GM23338 (cell line): ENCODE measurements around the gene CHN2. TPM values are rescaled to one million over a fixed set of nuclear protein-coding genes. Genes with fewer than 3 reads are reported as not detected.

Source experiments
- ATAC-seq: fragments of 200-7000 bp; cut with Tn5 transposase; 3 replicates; pipeline ENCODE4 v1.9.1; 2020
- DNase-seq: peaks from one replicate; pipeline ENCODE4 v3.0.0-alpha.2; 2015; ENCODE audit warnings: low spot score
- H2AFZ ChIP-seq: fragments of 200-600 bp; sonication (generic); 2 replicates; pipeline ENCODE4 v1.8.0; 2016; ENCODE audit warnings: antibody characterized with exemption, mild to moderate bottlenecking, moderate library complexity
- H3F3A ChIP-seq: fragments of 200-600 bp; sonication (generic); replicated peaks from 2 replicates; pipeline ENCODE4 v1.8.0; 2017; ENCODE audit warnings: antibody characterized with exemption, mixed run types, low read depth
- H3K27ac ChIP-seq: fragments of 200-600 bp; sonication (generic); 2 replicates; pipeline ENCODE4 v1.6.1; 2016; ENCODE audit warnings: low read depth
- H3K27me3 ChIP-seq: fragments of 200-600 bp; sonication (generic); 2 replicates; pipeline ENCODE4 v1.8.0; 2016; ENCODE audit warnings: mild to moderate bottlenecking, mixed run types, moderate library complexity; ENCODE audit not compliant: insufficient read depth
- H3K36me3 ChIP-seq: fragments of 200-600 bp; sonication (generic); 2 replicates; pipeline ENCODE4 v1.8.0; 2016; ENCODE audit warnings: mild to moderate bottlenecking; ENCODE audit not compliant: insufficient read depth
- H3K4me1 ChIP-seq: fragments of 200-600 bp; sonication (generic); 2 replicates; pipeline ENCODE4 v1.8.0; 2016; ENCODE audit warnings: mild to moderate bottlenecking, moderate library complexity; ENCODE audit not compliant: insufficient read depth
- H3K4me2 ChIP-seq: fragments of 200-600 bp; sonication (generic); 2 replicates; pipeline ENCODE4 v1.7.1; 2017; ENCODE audit warnings: mixed run types
- H3K4me3 ChIP-seq: fragments of 200-600 bp; sonication (generic); 2 replicates; pipeline ENCODE4 v1.6.1; 2016; ENCODE audit warnings: mixed run types
- H3K79me2 ChIP-seq: fragments of 200-600 bp; sonication (generic); replicated peaks from 2 replicates; pipeline ENCODE4 v1.8.0; 2017; ENCODE audit warnings: mild to moderate bottlenecking; ENCODE audit not compliant: insufficient read depth
- H3K9me2 ChIP-seq: fragments of 200-600 bp; sonication (generic); 2 replicates; pipeline ENCODE4 v1.8.0; 2017; ENCODE audit not compliant: insufficient read depth
- H4K20me1 ChIP-seq: fragments of 200-600 bp; sonication (generic); replicated peaks from 2 replicates; pipeline ENCODE4 v1.8.0; 2017; ENCODE audit warnings: mild to moderate bottlenecking; ENCODE audit not compliant: insufficient read depth
- H3K27ac Mint-ChIP-seq: 2 replicates; pipeline ENCODE4 v1.8.0; 2020; ENCODE audit warnings: inconsistent platforms, mild to moderate bottlenecking, moderate library complexity, mixed read lengths
- H3K27me3 Mint-ChIP-seq: 3 replicates; pipeline ENCODE4 v1.8.0; 2022; ENCODE audit warnings: low read depth, mild to moderate bottlenecking, moderate library complexity, mixed read lengths, inconsistent platforms; ENCODE audit not compliant: insufficient read depth, poor library complexity
- H3K36me3 Mint-ChIP-seq: 3 replicates; pipeline ENCODE4 v1.8.0; 2021; ENCODE audit warnings: low read depth, mild to moderate bottlenecking, inconsistent platforms, moderate library complexity, mixed read lengths
- H3K4me1 Mint-ChIP-seq: 3 replicates; pipeline ENCODE4 v1.8.0; 2020; ENCODE audit warnings: mild to moderate bottlenecking, inconsistent platforms, mixed read lengths
- H3K4me3 Mint-ChIP-seq: 3 replicates; pipeline ENCODE4 v1.8.0; 2021; ENCODE audit warnings: moderate library complexity, mild to moderate bottlenecking, inconsistent platforms, mixed read lengths
- H3K9me3 Mint-ChIP-seq: 3 replicates; pipeline ENCODE4 v1.8.0; 2020; ENCODE audit warnings: moderate library complexity, mild to moderate bottlenecking, inconsistent platforms, mixed read lengths
- CREB1 ChIP-seq: fragments of 250-450 bp; sonication (Bioruptor Pico); IDR thresholded peaks from 2 replicates; pipeline ENCODE4 v1.5.0; 2020; ENCODE audit warnings: low read depth, mild to moderate bottlenecking, moderate library complexity
- ETS1 ChIP-seq: IDR thresholded peaks from 2 replicates; pipeline ENCODE4 v1.6.1; 2016; ENCODE audit warnings: antibody characterized with exemption
- EZH2 ChIP-seq: fragments of 200-600 bp; sonication (generic); IDR thresholded peaks from one replicate; pipeline ENCODE4 v1.8.0; 2017; ENCODE audit warnings: antibody characterized with exemption, mild to moderate bottlenecking, low read depth; ENCODE audit not compliant: unreplicated experiment
- EZH2phosphoT487 ChIP-seq: fragments of 200-600 bp; sonication (generic); IDR thresholded peaks from one replicate; pipeline ENCODE4 v1.8.1; 2018; ENCODE audit warnings: antibody characterized with exemption; ENCODE audit not compliant: unreplicated experiment
- JUNB ChIP-seq: IDR thresholded peaks from one replicate; pipeline ENCODE4 v1.6.1; 2016; ENCODE audit warnings: antibody characterized with exemption; ENCODE audit not compliant: unreplicated experiment
- NANOG ChIP-seq: IDR thresholded peaks from 2 replicates; pipeline ENCODE4 v1.6.1; 2016; ENCODE audit warnings: antibody characterized with exemption, borderline replicate concordance
- POLR2AphosphoS5 ChIP-seq: IDR thresholded peaks from 2 replicates; pipeline ENCODE4 v1.6.1; 2016; ENCODE audit warnings: antibody characterized with exemption, low read depth
- REST ChIP-seq: IDR thresholded peaks from one replicate; pipeline ENCODE4 v1.6.1; 2018; ENCODE audit warnings: antibody characterized with exemption; ENCODE audit not compliant: unreplicated experiment
- STAT1 ChIP-seq: IDR thresholded peaks from one replicate; pipeline ENCODE4 v1.6.1; 2016; ENCODE audit warnings: antibody characterized with exemption; ENCODE audit not compliant: unreplicated experiment
- ZNF114 ChIP-seq: fragments of 250-450 bp; sonication (Bioruptor Pico); IDR thresholded peaks from 2 replicates; pipeline ENCODE4 v1.5.0; 2020; ENCODE audit warnings: mild to moderate bottlenecking, moderate library complexity
- ZNF331 ChIP-seq: fragments of 250-450 bp; sonication (Bioruptor Pico); IDR thresholded peaks from 2 replicates; pipeline ENCODE4 v1.5.0; 2020; ENCODE audit warnings: low read depth, mild to moderate bottlenecking, moderate library complexity
- ZNF462 ChIP-seq: fragments of 250-450 bp; sonication (Bioruptor Pico); IDR thresholded peaks from 2 replicates; pipeline ENCODE4 v1.5.0; 2020; ENCODE audit warnings: mild to moderate bottlenecking, moderate library complexity
- polyA plus RNA-seq: library from polyadenylated mRNA; unstranded; fragments of >200 nt; fragmentation: Nextera tagmentation; extraction: Ambion mirVana; gene quantifications from 2 replicates; pipeline ENCODE4 v1.2.1, GENCODE V29; 2016
- total RNA-seq: library from RNA; depleted of rRNA; stranded (reverse); fragments of >200 nt; shearing (Covaris generic); gene quantifications from 2 replicates; pipeline ENCODE4 v1.2.3, GENCODE V29; 2014
- TF ChIP-seq, protein P1 (sequence below), 2 experiments: fragments of 200-600 bp in 1 of 2; sonication (generic) in 1 of 2; conservative IDR thresholded peaks; 2 replicates each; pipeline versions ENCODE4 v1.5.1 to v1.6.1; 2016 to 2017; ENCODE audit warnings: antibody characterized with exemption in 2 of 2, low read depth in 2 of 2, mild to moderate bottlenecking in 2 of 2, moderate library complexity in 1 of 2

CHN2 gene
- total and polyA plus RNA-seq, 2 experiments from 2014 or later = 6.1 to 7.5 TPM

DNA sequence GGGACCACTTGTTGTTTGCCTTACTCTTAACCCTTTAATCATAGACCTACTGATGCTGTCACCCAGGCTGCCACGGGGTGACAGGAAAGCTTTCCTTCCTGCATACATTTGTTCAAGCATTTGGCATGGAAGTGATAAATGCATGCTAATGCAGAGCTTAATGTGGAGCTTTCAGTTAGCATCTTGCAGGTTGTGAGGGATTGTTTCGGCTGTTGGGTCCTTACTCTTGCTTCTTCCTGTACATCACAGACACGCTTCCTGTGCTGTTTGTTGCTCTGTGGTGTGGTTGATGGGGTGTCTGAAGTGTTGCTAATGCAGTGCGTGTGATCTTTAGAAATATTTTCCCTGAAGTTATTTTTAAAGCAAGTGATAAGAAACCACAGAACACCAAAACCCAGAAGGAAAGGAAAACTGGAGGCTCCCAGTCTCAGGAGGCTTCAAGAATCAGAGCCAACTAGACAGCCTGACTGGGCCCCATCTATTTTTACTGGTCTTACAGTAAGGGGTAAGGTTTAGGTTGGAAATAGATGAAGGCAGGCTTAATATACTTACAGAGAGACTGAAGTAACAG, 143.1 kb downstream of the CHN2 start:
- no peak overlapping the region for H3K27ac ChIP-seq
- H3K27me3 Mint-ChIP-seq = no peaks in the 10 kb centered on the region
- H3F3A ChIP-seq = no peaks in the 10 kb centered on the region
- H3K4me2 ChIP-seq = no peak overlapping the region
- H3K79me2 ChIP-seq = no peaks in the 10 kb centered on the region
- H3K4me3 Mint-ChIP-seq = no peak overlapping the region
- H3K4me3 ChIP-seq = no peak overlapping the region
- no peaks in the 10 kb centered on the region for H3K9me3 Mint-ChIP-seq
- TF ChIP-seq POLR2AphosphoS5 (no peak), NANOG (no peak), CREB1 (CRISPR knock-in tag) (no peak), ZNF462 (CRISPR knock-in tag) (no peak), EZH2 (no peak), ZNF114 (no peak), STAT1 (no peak), JUNB (no peak), EZH2phosphoT487 (no peak), REST (no peak), ETS1 (no peak), ZNF331 (CRISPR knock-in tag) (no peak)
- TF ChIP-seq, protein P1, sequence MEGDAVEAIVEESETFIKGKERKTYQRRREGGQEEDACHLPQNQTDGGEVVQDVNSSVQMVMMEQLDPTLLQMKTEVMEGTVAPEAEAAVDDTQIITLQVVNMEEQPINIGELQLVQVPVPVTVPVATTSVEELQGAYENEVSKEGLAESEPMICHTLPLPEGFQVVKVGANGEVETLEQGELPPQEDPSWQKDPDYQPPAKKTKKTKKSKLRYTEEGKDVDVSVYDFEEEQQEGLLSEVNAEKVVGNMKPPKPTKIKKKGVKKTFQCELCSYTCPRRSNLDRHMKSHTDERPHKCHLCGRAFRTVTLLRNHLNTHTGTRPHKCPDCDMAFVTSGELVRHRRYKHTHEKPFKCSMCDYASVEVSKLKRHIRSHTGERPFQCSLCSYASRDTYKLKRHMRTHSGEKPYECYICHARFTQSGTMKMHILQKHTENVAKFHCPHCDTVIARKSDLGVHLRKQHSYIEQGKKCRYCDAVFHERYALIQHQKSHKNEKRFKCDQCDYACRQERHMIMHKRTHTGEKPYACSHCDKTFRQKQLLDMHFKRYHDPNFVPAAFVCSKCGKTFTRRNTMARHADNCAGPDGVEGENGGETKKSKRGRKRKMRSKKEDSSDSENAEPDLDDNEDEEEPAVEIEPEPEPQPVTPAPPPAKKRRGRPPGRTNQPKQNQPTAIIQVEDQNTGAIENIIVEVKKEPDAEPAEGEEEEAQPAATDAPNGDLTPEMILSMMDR (conservative IDR thresholded peaks at IDR 0.05; ENCODE audit: low read depth in 2 of 2) = no peak
- peaks cover 1% of the 10 kb centered on the region for H3K4me1 ChIP-seq
- H3K36me3 ChIP-seq = no peaks in the 10 kb centered on the region
- H3K27me3 ChIP-seq = no peaks in the 10 kb centered on the region
- DNase-seq = no peak
- no peak overlapping the region for H2AFZ ChIP-seq
- ATAC-seq = no peak
- 0 out of 2 replicates have a peak, but pooled peaks cover 3% of the 10 kb centered on the region for H3K9me2 ChIP-seq
- H3K36me3 Mint-ChIP-seq = no peaks in the 10 kb centered on the region
- H3K27ac Mint-ChIP-seq = no peak overlapping the region
- no peaks in the 10 kb centered on the region for H4K20me1 ChIP-seq
- H3K4me1 Mint-ChIP-seq = peaks cover 7% of the 10 kb centered on the region; the same call in 2 of the 3 replicates
